Suppressor macrophage treated with lipopolysaccharide for 4 hours (primary cell): ENCODE measurements around the gene HAPLN3.

Experiments used
- DNase-seq: peaks from one replicate; pipeline ENCODE4 v3.0.0-alpha.2; 2020

HAPLN3 gene

GRCh38 chr15:88909956-88910831, 14.8 kb upstream of the HAPLN3 start:
- no peak for DNase-seq

- no peak for DNase-seq
Measured at GRCh38 chr15:88908697-88909621, 13.6 kb upstream of the HAPLN3 start.

GRCh38 chr15:88908123-88908522, 12.8 kb upstream of the HAPLN3 start:
- DNase-seq: no peak

GRCh38 chr15:88907111-88907510, 11.8 kb upstream of the HAPLN3 start:
- DNase-seq: no peak

- DNase-seq: no peak
Measured at GRCh38 chr15:88906551-88906950, 11.2 kb upstream of the HAPLN3 start.

- DNase-seq: no peak
Measured at GRCh38 chr15:88906130-88906529, 10.8 kb upstream of the HAPLN3 start.

- no peak for DNase-seq
Measured at GRCh38 chr15:88905576-88905975, 10.2 kb upstream of the HAPLN3 start.

GRCh38 chr15:88904624-88905327, 9.4 kb upstream of the HAPLN3 start:
- peak; percentile 84 for DNase-seq

- DNase-seq: no peak
Measured at GRCh38 chr15:88904257-88904623, 8.9 kb upstream of the HAPLN3 start.

- no peak for DNase-seq
Measured at GRCh38 chr15:88902846-88903245, 7.5 kb upstream of the HAPLN3 start.

- DNase-seq: no peak
Measured at GRCh38 chr15:88902221-88902835, 7.0 kb upstream of the HAPLN3 start.

GRCh38 chr15:88901508-88902220, 6.3 kb upstream of the HAPLN3 start:
- no peak for DNase-seq

GRCh38 chr15:88900982-88901418, 5.7 kb upstream of the HAPLN3 start:
- no peak for DNase-seq

- DNase-seq: no peak
Measured at GRCh38 chr15:88900309-88900981, 5.1 kb upstream of the HAPLN3 start.

- DNase-seq: no peak
Measured at GRCh38 chr15:88899251-88899650, 3.9 kb upstream of the HAPLN3 start.

- DNase-seq: no peak
Measured at GRCh38 chr15:88898736-88899135, 3.4 kb upstream of the HAPLN3 start.

- peak; percentile 83 for DNase-seq
Measured at GRCh38 chr15:88897456-88898194, 2.3 kb upstream of the HAPLN3 start.

- DNase-seq: no peak
Measured at GRCh38 chr15:88897142-88897455, 1.8 kb upstream of the HAPLN3 start.

GRCh38 chr15:88896333-88897033, 1.1 kb upstream of the HAPLN3 start:
- DNase-seq: no peak

- peak; percentile 44 for DNase-seq
Measured at GRCh38 chr15:88894348-88894818, 961 bp downstream of the HAPLN3 start.
